KBM-7 (cell line): Measurements from ENCODE around the gene CR1.
"Not testable (repeated sequence)": the region's sequence is repeated elsewhere in the genome, so short reads cannot be mapped to it uniquely, and the experiment has no call there.

ENCODE experiments used
- DNase-seq: peaks from one replicate; pipeline ENCODE4 v3.0.0-alpha.2; 2015
- in situ Hi-C: fragments of 300-500 bp; cut with MboI; formaldehyde crosslinking; loops from 2 replicates; pipeline ENCODE4 v1.14.3; 2020; ENCODE audit warnings: low sequenced_read_pairs, low pct_unique_long_range_greater_than_20kb, mixed read lengths

CR1 gene

GRCh38 chr1:207575381-207575780, 79.4 kb downstream of the CR1 start:
- in situ Hi-C loops, DNase-seq: not testable (repeated sequence)

GRCh38 chr1:207578796-207579435, 83.0 kb downstream of the CR1 start:
- DNase-seq, result no peak
- in situ Hi-C loops, result no loop called here

GRCh38 chr1:207579436-207579799, 83.5 kb downstream of the CR1 start:
- peak; percentile 51 for DNase-seq
- in situ Hi-C loops, result no loop called here

- DNase-seq, result no peak
- in situ Hi-C loops, result no loop called here
Measured at GRCh38 chr1:207581496-207582153, 85.7 kb downstream of the CR1 start.

- DNase-seq, in situ Hi-C loops: not testable (repeated sequence)
Measured at GRCh38 chr1:207589506-207589905, 93.5 kb downstream of the CR1 start.

- in situ Hi-C loops, DNase-seq: not testable (repeated sequence)
Measured at GRCh38 chr1:207591205-207591604, 95.2 kb downstream of the CR1 start.

- in situ Hi-C loops, DNase-seq: not testable (repeated sequence)
Measured at GRCh38 chr1:207594095-207594494, 98.1 kb downstream of the CR1 start.

- no peak for DNase-seq
- in situ Hi-C loops, result no loop called here
Measured at GRCh38 chr1:207603777-207604176, 107.8 kb downstream of the CR1 start.

GRCh38 chr1:207605444-207606361, 109.7 kb downstream of the CR1 start:
- DNase-seq, result no peak
- in situ Hi-C loops, result no loop called here

GRCh38 chr1:207606362-207606755, 110.4 kb downstream of the CR1 start:
- in situ Hi-C loops, result no loop called here

GRCh38 chr1:207612762-207613161, 116.8 kb downstream of the CR1 start:
- in situ Hi-C loops, result no loop called here
- DNase-seq, result no peak

More at GRCh38 chr1:207606362-207606755, 110.4 kb downstream of the CR1 start:
- no peak for DNase-seq

- DNase-seq, result peak; percentile 55
- in situ Hi-C loops, result no loop called here
Measured at GRCh38 chr1:207619871-207620542, 124.0 kb downstream of the CR1 start.

- DNase-seq, result no peak
- in situ Hi-C loops, result no loop called here
Measured at GRCh38 chr1:207620543-207620893, 124.6 kb downstream of the CR1 start.

GRCh38 chr1:207625504-207626071, 129.6 kb downstream of the CR1 start:
- in situ Hi-C loops, DNase-seq: not testable (repeated sequence)

GRCh38 chr1:207626972-207627337, 131.0 kb downstream of the CR1 start:
- in situ Hi-C loops, result no loop called here
- DNase-seq, result no peak

GRCh38 chr1:207627496-207627895, 131.5 kb downstream of the CR1 start:
- in situ Hi-C loops, result no loop called here
- DNase-seq, result no peak

- no peak for DNase-seq
- in situ Hi-C loops, result no loop called here
Measured at GRCh38 chr1:207628776-207629175, 132.8 kb downstream of the CR1 start.

- in situ Hi-C loops, result no loop called here
Measured at GRCh38 chr1:207631137-207631536, 135.2 kb downstream of the CR1 start.

GRCh38 chr1:207633226-207633625, 137.3 kb downstream of the CR1 start:
- in situ Hi-C loops, result no loop called here
- DNase-seq, result no peak

More at GRCh38 chr1:207631137-207631536, 135.2 kb downstream of the CR1 start:
- DNase-seq, result no peak
